Activated gamma-delta T cell (primary cell): Measurements from ENCODE around the gene SLC25A44.

ENCODE experiments used
- DNase-seq: peaks from one replicate; lab custom pipeline; 2025; lab: John Stamatoyannopoulos, UW
- total RNA-seq, 2 donors: gene quantifications; one replicate each; lab custom pipeline; 2026; lab: John Stamatoyannopoulos, UW

The SLC25A44 gene, protein sequence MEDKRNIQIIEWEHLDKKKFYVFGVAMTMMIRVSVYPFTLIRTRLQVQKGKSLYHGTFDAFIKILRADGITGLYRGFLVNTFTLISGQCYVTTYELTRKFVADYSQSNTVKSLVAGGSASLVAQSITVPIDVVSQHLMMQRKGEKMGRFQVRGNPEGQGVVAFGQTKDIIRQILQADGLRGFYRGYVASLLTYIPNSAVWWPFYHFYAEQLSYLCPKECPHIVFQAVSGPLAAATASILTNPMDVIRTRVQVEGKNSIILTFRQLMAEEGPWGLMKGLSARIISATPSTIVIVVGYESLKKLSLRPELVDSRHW
- 41.9 to 42.2 reads per million in 2 donors for total RNA-seq

DNA sequence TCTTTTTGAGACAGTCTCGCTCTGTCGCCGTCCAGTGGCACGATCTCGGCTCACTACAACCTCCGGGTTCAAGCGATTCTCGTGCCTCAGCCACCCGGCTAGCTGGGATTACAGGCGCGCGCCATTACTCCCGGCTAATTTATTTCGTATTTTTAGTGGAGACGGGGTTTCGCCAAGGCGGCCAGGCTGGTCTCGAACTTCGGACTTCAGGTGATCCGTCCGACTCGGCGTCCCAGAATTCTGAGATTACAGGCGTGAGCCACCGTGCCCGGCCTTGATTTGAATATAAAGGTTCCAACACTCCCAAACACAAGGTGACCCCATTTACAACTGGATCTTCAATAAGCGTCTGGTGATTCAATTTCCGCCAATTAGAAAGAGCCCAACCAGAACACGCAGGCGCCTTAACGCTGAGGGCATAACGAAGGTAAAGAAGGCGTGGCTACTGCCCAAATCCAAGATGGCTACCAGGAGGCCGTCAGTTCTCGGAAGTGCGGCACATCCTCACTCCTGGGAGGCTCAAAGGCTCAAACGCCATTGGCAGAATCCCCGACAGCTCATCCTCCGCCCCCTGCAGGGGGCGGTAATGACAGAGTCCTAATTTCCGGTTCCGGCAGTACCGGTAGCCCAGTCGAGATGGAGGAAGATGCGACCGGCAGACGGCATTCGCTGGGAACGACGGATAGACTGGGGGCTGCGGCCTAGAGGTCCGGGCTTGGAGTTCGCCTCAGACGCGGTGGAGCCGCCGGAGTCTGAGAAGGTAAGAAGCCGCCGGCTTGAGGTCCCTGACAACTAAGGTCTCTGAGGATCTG is at the start of gene SLC25A44:
Gene SLC25A44 (plus strand): TSS at position 617 of the 812 bp plus-strand sequence. CDS start 5,744 bp downstream, outside the sequence.
- peak; percentile 49 for DNase-seq

- no peak for DNase-seq
Measured at GRCh38 chr1:156144742-156145141, 49.2 kb upstream of the SLC25A44 start.

GRCh38 chr1:156145650-156146019 is 48.3 kb upstream of the SLC25A44 start:
- DNase-seq: no peak

DNA sequence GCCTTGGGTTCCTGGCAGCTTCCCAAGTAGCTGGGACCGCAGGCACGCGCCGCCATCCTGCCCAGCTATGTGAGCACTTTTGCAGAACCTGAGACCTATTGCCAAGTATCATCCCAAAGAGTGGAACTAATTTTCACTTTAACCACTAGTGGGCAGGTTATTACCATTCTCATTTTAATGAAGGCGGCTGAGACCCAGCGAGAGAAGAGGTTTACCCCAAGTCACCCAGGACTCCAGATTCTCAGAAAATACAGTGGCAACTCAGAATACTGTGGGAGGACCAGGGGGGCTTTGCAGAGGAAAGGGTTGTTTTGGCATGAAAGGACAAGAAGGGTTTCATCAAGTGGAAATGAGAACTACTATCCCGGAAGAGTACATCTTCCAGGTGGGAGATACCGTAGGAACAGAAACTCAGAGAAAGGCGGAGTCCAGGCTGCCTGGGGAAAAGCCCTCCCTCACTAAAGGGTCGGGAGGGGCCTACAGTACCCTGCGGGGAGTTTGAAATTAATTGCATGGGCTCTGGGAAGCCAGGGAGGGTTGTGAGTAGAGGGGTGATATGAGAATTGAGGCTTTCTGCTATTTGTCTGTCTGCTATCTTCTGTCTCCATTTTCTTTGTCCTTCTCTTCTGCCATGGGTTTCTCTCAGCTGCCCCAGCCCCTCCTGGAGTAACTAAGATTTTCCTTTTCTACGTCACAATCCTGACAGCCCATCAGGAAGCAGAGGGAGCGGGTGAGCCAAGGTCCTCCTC is 47.7 kb upstream of the SLC25A44 start:
- no peak for DNase-seq

DNA sequence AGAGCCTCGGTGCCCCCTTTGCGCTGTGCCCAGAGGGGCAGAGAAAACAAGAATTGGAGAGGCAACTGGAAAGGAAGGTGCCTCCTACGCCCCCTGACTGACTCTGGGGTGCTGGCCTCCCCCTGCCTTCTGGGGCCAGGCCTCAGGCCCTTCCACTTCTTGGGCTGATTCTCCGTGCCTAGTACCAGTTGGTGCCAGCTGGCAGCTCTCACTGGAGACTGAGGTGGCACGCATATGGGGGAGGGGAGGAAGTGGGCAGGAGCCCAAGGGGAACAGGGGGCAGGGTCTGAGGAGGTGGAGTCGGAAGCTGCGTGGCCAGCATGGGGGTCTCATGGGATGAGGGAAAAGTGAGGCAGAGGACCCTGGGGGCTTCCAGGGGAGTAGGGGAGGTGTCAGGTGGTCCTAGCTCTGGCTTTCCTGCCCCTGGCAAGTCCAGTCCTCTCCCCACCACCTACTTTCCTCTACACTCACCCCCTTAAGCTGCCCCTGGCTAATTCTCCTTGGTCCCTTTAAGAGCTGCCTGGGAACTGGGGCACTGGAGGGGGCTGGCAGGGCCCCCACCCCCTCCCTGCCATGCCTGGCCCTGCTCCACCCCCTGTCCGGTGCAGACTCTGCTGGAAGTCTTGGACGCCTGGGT is 47.0 kb upstream of the SLC25A44 start:
- DNase-seq: no peak

DNA sequence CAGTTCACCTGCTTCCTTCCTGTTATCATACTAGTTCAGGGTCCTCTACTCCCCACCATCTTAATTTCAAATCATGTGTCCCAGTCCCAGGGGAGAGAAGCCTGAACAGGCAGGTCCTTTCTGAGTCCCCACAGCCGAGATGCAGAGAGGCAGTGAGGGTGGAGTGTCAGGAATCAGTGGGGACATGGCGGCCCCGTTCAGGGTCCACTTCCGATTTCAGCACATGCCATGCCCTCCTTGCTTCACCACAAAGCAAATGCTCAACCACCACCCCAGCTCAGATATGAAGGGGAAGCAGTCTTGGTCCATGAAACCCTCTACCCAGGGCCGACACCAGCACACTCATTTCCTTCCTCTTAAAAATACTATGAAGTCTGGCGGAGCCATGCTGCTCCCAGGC is 45.7 kb upstream of the SLC25A44 start:
- DNase-seq: no peak

DNA sequence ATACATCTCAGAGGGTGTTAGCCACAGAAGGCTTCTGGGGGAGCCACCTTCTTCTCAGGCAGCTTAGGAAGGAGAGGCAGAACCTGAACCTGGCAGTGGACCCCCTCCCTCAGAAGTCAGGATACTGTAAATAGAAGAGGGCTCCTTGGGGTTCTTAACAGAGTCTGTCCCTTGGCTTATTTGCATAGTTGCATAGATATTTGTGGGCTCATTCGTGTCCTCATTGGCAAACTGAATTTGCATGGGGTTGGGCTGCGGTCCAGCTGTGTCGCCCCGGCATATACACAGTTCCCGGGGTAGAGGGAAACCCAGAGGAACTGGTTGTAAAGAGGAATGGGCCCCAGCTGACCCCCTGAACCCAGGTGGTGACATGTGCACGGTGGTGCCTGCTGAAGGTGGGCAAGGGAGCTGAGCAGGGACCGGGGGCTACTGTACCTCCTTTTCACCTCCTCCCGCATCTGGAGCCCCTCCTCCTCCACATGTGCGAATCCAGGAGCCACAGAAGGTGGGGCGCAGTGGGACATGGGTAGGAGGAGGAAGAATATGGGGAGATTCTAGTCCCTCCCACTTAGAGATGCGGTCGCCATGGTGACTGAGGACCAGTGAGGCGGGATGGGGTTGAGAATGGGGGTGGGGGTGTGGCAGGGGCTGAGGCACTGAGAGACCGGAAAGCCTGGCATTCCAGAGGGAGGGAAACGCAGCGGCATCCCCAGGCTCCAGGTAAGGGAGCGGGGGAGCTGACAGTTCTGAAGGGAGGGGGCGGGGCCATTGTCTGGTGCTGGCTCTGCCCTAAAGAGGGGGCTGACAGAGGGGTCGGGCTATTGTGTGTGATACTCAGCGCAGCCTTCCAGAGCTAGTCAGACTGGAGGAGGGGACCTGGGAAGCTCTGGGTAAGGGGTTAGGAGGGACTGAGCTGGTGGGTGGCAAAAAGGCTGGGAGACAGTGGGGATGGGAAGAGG is 44.3 kb upstream of the SLC25A44 start:
- no peak for DNase-seq

- DNase-seq: no peak
Measured at GRCh38 chr1:156150333-156151011, 43.4 kb upstream of the SLC25A44 start.

DNA sequence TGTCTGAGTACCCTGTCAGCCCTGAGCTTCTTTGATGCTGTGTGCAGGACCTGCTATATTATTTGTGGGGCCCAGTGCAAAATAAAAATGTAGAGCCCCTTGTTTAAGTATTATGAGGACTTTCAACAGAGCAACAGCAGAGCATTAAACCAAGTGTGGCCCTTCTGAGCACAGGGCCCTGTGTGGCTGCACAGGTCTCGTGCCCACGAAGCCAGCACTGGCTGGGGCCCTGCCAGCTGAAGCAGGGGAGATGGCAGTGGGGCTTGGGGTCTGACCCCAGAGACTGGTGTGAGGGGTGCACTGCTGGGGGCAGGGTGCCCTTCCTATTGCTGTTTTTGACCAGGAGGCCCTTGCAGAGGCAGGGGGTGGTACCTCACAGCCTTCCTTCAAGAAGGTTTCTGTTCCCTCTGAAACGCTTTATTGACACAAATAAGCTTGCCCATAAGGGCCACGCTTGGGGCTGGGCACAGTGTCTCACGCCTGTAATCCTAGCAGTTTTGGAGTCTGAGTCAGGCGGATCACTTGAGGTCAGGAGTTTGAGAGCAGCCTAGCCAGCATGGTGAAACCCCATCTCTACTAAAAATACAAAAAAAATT is 42.7 kb upstream of the SLC25A44 start:
- no peak for DNase-seq

- no peak for DNase-seq
Measured at GRCh38 chr1:156152628-156153027, 41.3 kb upstream of the SLC25A44 start.

- DNase-seq: no peak
Measured at GRCh38 chr1:156153362-156153761, 40.5 kb upstream of the SLC25A44 start, which contains the start of gene SEMA4A. TSS of gene SEMA4A (plus strand) at chr1:156153585. CDS start at chr1:156154579, 994 bp downstream.

DNA sequence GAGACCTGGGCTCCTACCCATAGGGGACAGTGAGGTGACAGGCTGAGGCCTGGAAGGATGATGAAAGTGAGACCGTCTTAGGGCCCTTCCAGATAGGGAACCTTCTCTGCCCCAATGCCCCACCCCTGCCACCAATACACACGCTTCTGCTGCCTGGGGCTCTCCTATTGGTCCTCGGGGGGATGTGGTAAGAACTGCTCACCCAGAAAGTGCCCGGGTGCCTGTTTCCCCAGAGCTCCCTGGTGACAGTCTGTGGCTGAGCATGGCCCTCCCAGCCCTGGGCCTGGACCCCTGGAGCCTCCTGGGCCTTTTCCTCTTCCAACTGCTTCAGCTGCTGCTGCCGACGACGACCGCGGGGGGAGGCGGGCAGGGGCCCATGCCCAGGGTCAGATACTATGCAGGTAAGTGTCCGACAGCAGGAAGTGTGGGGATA is 39.6 kb upstream of the SLC25A44 start:
- DNase-seq: no peak

GRCh38 chr1:156155756-156156510 is 38.0 kb upstream of the SLC25A44 start:
- DNase-seq: no peak

- no peak for DNase-seq
Measured at GRCh38 chr1:156157506-156157905, 36.4 kb upstream of the SLC25A44 start.

DNA sequence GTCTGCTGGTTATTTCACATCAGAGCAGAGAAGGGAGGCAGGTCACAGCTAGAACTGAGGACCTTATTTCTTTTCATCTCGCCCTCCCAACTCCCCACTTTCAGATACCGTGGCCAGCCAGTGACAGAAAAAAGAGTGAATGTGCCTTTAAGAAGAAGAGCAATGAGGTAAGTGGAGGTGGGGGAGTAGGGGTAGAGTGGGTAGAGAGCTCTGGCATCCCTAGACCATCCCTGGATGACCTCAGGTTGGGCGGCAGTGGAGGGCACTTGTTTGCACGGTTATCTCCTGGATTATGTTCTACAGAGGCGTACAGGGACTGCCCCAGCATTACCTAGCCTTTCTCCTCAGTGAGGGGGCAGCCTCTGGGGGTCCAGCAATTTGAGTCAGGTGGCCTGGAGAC is 35.9 kb upstream of the SLC25A44 start:
- no peak for DNase-seq

DNA sequence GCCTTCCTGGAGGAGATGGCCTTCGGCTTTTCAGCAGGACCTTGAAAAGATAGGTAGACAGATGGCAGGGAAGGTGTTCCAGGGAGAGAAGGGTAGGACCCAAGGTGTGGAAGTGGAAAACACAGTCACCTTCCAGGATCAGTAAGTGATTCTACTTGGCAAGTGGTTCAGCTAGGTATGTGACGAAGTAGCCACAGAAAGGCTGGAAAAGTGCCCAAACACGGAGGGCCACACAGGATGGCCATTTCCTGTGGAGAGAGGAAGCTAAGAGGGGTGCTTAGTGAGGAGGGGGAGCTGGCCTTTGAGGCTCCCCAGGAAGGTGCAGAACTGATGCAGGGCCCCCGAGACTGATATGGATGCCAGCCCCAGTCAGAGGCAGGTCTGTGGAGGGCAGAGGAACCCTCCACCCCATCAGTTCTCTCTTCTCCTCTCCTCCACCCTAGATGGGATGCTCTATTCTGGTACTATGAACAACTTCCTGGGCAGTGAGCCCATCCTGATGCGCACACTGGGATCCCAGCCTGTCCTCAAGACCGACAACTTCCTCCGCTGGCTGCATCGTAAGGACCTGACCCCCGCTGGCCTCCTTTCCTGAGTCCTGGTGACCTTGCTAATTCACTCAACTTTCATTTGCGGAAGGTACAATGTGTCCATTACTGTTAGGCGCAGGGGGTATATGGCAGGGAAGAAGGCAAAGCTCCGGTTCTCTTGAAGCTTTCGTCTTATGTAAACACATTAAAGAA is 33.7 kb upstream of the SLC25A44 start:
- DNase-seq: no peak

DNA sequence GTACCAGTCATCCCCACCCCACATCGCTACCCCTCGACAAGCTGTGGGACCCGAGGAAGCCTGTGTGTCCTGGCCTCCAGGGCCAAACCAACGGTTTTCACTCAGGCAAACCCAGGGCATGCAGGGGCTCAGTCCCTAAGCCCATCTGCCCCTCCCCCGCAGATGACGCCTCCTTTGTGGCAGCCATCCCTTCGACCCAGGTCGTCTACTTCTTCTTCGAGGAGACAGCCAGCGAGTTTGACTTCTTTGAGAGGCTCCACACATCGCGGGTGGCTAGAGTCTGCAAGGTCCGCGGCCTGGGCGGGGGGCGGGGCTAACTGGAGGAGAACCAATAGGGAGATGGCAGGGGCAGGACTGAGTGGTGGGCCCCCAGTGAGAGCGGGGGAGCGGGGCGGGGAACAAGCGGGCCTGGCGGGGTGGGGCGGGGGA is 33.1 kb upstream of the SLC25A44 start:
- DNase-seq: peak; percentile 45

GRCh38 chr1:156162430-156163037 is 31.4 kb upstream of the SLC25A44 start:
- no peak for DNase-seq
